IMR-90 (cell line): ENCODE data around the gene NXN.

Source experiments
- BHLHE40 ChIP-seq: fragments of 150-350 bp; IDR thresholded peaks from 2 replicates; pipeline ENCODE4 v1.6.1; 2016; ENCODE audit warnings: mild to moderate bottlenecking, low read depth, low read length
- CHD1 ChIP-seq: IDR thresholded peaks from 2 replicates; pipeline ENCODE4 v1.6.1; 2012; ENCODE audit warnings: low read depth, low read length, improper control_type of control experiment
- FOS ChIP-seq: fragments of 150-350 bp; IDR thresholded peaks from 2 replicates; pipeline ENCODE4 v1.6.1; 2016; ENCODE audit warnings: low read depth, low read length
- POLR2A ChIP-seq: IDR thresholded peaks from 2 replicates; pipeline ENCODE4 v1.6.1; 2012; ENCODE audit warnings: mild to moderate bottlenecking, low read depth, low read length
- RAD21 ChIP-seq: IDR thresholded peaks from 2 replicates; pipeline ENCODE4 v1.6.1; 2012; ENCODE audit warnings: low read length, improper control_type of control experiment
- RFX5 ChIP-seq: IDR thresholded peaks from 2 replicates; pipeline ENCODE4 v1.8.0; 2012; ENCODE audit warnings: low read depth, mild to moderate bottlenecking, low read length, moderate library complexity
- SMC3 ChIP-seq: fragments of 150-350 bp; IDR thresholded peaks from 2 replicates; pipeline ENCODE4 v1.6.1; 2016; ENCODE audit warnings: low read depth, mild to moderate bottlenecking, antibody characterized with exemption, low read length, moderate library complexity
- TF ChIP-seq, protein P1 (sequence below): conservative IDR thresholded peaks from 2 replicates; pipeline ENCODE4 v1.5.1; 2012; ENCODE audit warnings: mild to moderate bottlenecking, low read depth, low read length, improper control_type of control experiment
- TF ChIP-seq, protein P2 (sequence below): fragments of 150-350 bp; IDR thresholded peaks from 2 replicates; pipeline ENCODE4 v1.6.1; 2016; ENCODE audit warnings: low read depth, mild to moderate bottlenecking, low read length, moderate library complexity, borderline replicate concordance

DNA sequence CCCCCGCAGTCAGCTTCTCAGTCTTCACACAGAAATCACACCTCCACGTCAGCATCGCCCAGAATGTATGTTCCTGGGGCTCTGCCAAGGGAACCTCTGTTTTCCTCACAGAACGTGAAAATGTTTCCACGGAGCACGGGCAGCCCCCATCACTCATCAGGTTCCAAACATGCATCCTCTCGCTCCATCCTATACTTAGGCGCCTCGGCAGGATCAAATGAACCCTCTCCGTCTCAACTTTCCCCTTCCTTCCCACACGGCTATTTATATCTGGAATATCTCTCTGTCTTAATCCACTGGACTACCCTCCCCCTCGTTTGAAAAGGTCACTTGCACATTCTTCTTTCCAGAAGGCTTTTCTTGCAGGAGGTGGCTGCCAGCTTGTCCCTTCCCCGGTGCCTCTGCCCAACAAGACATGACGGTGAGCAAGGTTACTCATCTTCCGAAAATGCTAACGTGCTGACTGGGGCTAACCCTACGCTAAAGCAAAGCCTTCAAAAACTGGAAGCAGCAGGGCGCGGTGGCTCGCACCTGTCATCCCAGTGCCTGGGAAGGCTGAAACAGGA is 21.6 kb downstream of the NXN start:
- TF ChIP-seq, protein P1, sequence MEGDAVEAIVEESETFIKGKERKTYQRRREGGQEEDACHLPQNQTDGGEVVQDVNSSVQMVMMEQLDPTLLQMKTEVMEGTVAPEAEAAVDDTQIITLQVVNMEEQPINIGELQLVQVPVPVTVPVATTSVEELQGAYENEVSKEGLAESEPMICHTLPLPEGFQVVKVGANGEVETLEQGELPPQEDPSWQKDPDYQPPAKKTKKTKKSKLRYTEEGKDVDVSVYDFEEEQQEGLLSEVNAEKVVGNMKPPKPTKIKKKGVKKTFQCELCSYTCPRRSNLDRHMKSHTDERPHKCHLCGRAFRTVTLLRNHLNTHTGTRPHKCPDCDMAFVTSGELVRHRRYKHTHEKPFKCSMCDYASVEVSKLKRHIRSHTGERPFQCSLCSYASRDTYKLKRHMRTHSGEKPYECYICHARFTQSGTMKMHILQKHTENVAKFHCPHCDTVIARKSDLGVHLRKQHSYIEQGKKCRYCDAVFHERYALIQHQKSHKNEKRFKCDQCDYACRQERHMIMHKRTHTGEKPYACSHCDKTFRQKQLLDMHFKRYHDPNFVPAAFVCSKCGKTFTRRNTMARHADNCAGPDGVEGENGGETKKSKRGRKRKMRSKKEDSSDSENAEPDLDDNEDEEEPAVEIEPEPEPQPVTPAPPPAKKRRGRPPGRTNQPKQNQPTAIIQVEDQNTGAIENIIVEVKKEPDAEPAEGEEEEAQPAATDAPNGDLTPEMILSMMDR: no peak
- TF ChIP-seq FOS (no peak), SMC3 (no peak), CHD1 (no peak), RAD21 (no peak), RFX5 (no peak), POLR2A (no peak), BHLHE40 (no peak)
- TF ChIP-seq, protein P2, sequence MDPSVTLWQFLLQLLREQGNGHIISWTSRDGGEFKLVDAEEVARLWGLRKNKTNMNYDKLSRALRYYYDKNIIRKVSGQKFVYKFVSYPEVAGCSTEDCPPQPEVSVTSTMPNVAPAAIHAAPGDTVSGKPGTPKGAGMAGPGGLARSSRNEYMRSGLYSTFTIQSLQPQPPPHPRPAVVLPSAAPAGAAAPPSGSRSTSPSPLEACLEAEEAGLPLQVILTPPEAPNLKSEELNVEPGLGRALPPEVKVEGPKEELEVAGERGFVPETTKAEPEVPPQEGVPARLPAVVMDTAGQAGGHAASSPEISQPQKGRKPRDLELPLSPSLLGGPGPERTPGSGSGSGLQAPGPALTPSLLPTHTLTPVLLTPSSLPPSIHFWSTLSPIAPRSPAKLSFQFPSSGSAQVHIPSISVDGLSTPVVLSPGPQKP: no peak
